KG1 (cell line): ENCODE data around the gene KCNMA1.

Experiments
- DNase-seq: peaks from one replicate; lab custom pipeline; 2025; lab: John Stamatoyannopoulos, UW

KCNMA1 gene

DNA sequence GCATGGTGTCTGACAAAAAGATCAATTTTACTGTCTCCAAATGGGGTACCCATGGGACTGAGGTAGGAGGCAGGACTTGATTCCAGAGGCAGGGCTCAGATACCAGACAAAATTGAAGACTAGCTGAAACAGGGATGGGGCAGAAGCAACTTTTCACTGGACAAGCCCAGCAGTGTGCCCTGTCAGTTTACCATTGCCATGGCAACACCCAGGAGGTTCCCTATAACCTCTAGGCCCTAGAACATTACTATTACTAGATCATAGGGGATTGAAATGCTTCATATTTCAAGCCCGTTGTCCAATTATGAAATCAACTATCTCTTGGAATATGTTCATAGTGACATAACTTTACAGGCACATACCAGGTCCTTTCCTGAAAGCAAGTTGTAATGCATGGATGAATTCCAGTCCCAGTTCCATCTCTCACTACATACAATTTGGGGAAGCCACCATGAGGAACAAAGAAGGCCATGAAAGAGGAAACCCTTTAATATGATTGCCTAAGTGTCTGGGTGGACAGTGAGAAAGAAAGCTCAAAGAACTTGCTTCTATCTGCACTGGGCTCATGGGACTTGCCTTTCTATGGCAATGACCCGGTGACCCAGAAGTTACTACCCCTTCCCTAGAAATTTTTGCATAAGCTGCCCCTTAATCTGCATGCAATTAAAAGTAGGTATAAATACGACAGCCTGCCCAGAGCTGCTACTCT is 557.9 kb downstream of the KCNMA1 start:
- no peak for DNase-seq

DNA sequence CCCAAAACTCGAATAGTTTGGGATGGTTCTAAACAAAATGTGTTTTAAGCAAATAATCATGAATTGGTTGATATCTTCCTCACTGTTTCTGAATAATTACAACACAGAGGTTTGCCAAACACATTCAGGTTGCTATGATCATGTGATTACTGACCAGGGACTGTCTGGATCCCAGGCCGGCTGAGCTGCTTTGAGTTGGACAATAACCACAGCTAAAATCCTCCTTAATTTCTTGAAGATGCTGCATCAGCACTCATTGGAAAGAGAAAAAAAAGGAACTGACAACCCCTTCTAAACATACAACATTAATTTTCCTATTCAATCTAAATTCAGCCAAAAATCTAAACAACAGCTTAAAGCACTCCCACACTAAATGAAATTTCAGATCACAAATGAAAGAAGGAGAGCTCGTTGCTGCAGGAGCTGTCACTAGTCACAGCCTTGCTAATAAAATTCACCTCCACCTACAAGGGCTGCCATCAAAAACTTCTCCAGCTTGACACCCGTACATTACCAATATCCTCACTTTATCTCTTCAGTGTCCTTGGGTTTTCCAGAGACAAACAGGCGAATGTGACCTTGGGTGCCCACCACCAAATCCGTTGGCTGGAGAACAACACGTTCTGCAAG is 560.2 kb downstream of the KCNMA1 start:
- no peak for DNase-seq

DNA sequence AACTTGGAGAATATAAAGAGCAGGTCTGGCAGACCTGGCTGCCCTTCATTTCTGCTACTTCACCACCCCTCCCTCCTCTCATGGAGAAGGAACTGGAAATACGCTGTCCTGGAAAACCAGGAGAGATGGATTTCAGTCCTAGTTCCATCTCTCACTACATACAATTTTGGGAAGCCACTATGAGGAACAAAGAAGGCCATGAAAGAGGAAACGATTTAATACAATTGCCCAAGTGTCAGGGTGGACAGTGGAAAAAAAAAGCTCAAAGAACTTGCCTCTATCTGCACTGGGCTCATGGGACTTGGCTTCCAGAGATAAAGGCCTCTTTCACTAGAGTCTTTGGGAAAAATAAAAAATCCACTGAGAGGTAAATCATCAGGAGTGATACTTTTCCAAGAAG is 561.7 kb downstream of the KCNMA1 start:
- DNase-seq = no peak

DNA sequence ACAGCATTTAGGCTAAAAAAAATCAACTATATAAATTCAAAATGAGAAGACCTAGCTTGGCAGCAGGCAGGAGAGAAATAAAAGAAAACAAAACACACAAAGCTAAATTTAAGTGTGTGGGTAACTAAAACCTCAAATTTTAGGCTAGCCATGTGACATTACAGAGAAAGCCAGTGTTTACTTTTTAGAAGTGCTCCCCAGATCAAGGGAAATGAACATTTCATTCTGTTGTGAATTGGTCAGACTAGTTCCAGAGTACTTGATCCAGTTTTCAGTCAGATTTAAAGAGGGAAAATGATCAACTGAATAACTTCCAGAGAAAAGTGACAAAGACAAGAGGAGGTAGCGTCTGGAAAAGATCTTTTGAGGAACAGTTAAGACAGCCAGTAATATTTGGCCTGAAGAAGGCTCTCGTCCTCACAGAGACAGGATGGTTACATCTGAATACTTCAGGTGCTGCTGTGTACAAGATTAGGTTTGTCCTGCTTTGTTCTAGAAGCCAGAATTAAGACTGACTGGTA is 563.4 kb downstream of the KCNMA1 start:
- no peak for DNase-seq

DNA sequence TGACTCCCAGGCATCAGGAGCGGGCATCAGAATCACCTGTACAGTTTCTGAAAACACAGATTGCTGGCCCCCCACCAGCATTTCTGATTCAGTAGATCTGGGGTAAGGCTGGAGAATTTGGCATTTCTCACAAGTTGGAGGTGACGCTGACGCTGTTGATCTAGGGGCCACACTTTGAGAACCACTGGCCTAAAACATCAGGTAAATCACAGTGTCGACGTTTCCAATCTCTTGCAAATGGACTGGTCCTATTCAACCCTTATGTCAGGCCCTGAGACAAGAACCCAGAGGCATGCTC is 564.0 kb downstream of the KCNMA1 start:
- DNase-seq = no peak

DNA sequence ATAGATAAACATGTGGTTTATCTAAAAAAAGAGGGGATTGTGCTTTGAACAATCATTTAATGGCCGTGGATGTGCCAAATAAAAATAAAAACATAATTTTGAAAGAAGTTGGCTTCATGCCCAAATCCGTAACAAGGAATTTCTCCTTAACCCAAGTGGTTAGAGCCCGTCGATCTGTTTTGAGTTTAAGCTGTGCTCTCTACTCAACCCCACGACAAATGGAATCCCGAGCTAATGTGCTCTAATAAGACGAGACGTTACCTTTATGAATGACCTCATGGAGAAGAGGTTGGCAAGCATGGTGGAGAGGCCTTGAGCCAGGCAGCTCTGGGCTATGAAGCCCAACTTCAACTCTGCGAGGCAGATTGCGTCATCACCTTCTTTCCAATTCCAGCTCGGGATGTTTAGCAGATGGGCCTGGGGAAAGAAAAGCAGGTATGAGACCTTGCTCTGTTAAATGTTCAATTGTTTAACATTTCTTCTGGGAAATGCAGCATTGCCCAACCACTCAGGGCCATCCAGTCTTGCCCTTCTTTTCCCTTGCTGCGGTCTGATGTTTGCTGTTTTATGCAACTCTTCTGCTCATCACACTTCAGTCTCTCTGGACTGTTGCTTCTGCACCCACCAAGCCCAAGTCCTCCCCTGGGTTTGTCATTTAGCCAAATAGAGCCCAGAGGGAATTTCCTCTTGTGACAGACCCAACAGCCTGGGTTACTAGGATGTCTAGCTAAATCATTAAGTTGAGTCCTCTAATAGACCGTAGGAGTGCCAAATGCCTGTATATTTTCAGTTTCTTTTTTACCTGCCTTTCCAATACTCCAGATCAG is 564.6 kb downstream of the KCNMA1 start:
- DNase-seq = no peak

DNA sequence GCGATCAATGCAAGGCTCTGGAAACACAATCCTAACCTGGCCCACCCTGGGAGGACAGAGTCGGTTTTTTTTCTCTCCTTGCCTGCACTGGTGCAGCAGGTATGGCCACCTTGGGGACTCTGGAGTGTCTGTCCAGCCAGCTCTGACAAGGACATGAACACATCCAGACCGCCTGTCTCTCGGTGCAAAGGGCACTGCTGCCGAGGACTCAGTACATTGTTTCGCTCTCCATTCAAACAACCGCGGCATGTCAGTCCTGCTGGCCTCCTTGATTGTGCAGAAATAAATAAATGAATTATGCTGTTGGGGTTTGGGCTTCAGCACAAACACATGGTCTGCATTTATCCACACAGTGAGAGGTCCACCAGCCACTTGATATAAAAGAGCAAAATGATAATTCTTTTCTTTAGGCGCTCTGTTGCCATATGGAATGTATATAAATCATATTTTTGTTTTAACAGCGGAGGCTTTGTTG is 565.2 kb downstream of the KCNMA1 start:
- DNase-seq = no peak

DNA sequence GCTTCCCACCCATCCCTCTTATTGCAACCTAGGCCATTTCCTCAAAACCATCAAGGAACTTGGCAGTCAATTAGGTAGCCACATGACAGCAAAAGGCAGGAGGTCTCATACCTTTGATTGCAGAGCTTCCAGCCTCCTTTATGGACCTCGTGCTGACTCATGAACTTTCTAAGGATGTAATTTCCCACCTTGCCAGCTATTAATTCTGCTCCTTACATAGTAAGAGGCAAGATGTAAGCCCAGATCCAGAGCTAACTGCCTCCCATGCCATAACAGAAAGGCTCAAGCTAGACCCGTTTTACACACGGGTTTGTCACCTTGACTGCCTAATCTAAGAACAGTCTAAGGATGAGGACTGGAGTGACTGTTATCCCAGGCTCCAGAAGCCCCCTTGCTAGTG is 565.7 kb downstream of the KCNMA1 start:
- no peak for DNase-seq

DNA sequence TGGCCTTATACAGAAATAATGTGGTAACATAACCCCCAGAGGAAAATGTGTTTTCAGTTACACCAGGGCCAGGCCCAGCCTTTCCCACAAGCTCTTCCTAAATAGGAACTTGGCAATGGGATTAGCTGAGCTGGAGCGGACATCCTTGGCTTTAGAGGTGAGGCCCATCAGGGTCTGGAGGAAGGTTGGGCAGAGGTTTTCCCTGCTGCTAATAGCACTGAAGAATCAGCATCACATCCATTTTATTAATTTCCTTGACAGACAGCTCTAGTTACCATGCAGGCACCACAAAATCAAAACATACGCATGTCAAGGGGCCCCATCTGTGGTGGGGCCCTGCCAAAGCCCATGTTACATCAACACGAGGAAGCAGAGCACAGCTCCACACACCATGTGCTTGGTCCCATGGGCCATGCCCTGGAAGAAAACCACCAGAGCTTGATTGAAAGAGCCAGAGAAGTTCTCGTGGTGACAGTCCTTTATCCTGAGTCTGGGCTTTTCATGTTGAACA is 566.6 kb downstream of the KCNMA1 start:
- DNase-seq = no peak

DNA sequence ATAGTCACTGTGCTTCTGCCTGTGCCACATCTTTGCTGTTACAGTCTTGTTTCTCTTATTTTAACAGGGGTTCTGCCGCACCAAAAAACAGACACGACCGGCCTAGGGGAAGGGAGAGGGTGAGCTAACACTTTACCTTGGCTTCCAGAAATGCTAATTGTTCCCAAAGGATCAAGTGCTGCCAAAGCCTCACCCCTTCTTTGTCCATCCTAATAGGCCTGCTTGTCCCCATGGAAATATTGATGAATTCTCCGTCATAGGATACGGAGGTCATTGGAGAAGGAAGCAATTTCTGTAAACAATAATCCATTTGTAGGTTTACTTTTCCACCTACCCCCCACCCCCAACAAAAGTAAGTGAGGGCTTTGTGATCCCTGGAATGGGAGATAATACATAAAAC is 567.3 kb downstream of the KCNMA1 start:
- no peak for DNase-seq

DNA sequence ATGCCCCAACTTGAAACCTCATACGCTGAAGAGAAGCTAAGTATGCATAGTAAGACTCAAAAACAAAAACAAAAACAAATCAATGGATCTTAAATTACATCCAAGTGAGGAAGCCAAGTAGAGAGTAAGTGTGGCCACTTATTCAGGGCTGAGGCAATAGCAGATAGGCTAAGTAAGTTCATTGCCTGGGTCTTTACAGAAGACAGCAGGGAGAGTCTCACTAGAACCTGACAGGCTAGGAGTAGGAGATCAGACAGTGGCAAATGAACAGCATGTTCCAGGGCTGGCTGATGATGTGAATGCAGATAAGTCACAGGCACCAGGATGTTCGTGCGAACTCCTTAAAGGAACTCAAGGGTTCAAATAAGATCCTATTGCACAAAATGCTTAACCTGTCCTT is 568.6 kb downstream of the KCNMA1 start:
- DNase-seq = no peak

DNA sequence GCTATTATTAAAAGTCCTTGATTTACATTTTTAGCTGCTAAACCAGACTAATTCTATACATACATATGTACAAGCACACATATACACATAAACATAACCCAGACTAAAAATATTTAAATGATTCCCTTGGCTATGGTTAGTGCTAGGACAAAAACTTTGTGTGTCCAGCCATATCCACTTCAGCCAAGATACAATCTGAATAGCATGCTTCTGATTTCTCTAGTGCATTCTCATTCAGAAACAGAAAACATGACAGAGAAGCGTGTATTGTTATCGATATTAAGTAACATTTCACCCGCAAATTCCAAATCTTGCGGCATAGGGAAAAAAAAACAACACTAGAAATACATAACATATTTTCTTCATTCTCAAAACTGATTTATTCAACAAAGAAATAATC is 569.3 kb downstream of the KCNMA1 start:
- no peak for DNase-seq

DNA sequence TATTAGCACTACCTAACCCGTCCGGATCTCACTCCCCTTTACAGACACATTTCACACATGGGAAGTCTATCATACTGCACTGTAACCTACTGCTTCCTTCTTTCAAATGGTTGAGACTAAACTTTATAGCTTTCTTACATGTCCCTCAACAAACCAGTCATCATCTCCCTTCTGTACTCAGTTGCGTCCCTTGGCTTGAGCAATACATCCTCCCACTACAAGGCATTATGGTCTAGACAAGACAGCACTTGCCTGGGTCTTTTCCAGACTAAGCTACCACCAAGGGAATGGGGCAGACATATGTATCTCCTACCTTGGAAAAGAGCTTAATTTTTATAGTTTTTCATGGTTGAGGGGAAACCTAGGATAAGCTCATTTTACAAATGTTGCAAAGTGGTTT is 575.2 kb downstream of the KCNMA1 start:
- no peak for DNase-seq

DNA sequence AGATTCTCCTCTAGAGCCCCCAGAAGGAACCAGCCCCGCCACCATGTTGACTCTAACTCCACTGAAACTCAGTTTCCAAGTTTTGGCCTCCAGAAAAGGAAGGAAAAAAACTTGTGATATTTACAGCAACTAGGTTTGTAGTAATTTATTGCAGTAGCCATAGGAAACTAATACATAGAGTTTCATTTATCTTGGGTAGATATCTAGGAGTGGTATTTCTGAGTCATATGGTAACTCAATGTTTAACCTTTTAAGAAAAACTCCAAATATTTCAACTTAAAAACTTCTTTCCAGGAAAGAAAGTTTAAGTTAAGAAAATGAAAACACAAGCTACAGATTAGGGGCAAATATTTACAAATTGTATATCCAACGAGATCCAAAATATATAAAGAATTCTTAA is 576.7 kb downstream of the KCNMA1 start:
- no peak for DNase-seq

DNA sequence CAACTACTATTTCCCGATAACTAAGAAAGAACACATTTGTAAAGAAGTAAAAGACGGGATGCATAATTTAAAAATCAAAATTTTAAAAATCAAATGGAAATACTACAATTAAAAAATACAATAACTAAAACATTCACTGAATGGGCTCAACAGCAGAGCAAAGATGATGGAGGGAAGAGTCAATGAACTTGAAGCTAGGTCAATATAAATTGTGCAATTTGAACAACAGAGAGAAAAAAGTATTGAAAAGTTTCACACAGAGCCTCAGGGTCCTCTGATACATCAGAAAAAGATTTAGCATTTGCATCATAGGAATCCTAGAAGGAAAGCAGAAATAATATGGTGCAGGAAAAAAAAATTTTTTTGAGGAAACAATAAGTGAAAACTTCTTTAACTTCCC is 581.0 kb downstream of the KCNMA1 start:
- DNase-seq = no peak

DNA sequence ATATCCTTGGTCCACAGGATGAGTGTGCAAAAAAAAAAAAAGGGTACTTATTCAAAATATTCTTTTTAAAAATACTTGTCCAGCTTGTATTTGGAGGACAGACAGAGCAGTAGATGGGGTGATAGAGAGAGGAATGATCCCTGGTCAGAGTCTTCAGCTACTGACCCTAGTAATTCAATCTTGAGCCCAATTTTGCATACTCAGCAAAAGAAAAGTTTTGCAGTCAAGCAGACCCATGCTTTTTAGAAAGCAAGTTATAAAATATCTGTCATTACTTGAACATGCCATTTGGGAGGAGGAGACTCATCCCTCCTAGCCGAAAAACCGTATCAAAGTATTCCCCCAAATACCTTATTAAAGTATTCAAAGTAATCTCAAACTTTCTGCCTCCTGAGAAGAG is 585.0 kb downstream of the KCNMA1 start:
- no peak for DNase-seq

DNA sequence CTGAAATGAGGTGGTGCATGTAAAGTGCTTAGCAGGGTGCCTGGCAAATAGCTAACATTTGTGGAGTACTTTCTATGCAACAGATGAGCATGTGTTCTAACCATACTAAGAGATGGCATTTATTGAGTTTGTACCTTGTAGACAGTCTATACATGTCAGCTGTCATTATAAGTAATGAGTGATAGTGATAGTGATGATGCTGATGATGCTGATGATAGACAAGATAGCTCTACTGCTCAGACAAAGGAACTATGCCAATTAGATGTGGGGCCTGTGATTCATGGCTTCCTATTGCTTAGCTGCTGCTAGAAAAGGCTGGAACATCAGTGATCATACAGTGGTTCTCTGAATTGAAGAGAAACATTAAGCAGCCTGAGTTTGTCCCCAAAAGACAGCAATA is 585.8 kb downstream of the KCNMA1 start:
- no peak for DNase-seq

DNA sequence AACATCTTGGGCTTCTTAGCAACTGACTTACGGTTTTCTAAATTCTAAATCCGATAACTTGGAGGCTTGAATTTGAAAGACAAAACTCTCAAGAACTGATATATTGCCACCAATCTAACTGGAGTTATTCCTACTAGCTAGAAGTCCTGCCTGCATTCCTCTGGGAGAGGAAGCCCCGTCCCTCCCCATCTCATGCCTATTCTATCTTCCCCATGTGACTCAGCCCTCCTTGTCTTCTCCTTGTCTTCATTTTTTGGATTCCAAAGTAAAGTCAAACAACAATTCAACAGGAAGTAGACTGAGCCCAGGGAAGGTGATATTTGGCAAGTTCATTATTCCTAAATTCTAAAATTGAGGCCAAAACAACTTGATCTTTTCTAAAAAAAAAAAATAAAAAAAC is 587.7 kb downstream of the KCNMA1 start:
- DNase-seq = no peak

DNA sequence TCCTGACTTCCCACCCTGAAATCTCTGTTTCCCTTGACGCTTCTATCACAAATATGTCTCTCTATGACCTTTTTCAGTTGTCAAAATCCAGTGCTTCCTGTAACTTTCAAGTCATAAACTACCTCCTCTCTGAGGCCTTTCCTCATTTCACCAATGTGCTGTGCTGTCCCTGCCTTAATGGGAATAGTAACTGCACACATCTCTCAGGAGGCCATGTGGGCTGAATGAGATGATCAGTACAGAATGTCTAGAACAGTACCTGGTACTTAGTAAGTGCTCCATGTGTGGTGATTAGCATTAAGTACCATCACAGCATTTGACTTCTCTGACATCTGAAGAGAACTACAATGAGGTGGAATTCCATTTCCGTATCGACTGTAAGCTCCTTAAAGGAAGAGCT is 588.5 kb downstream of the KCNMA1 start:
- no peak for DNase-seq

DNA sequence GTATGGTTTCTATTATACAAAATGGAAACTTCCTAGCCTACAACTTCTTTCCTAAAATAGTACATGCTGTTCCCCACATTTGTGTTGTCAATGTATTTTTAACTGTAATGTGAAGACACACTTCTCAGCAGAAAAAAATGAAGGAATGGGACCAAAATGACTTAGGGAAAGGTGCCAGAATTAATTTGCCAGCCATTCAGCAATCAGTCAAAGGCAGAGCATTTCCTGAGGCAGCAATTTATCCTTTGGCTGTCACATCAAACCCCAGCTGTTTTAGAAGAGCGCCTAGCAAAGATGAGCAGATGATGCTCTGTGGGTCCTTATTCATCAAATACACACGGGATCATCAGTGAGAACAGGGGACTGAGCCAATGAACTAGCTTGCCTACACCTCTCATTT is 592.5 kb downstream of the KCNMA1 start:
- DNase-seq = no peak

DNA sequence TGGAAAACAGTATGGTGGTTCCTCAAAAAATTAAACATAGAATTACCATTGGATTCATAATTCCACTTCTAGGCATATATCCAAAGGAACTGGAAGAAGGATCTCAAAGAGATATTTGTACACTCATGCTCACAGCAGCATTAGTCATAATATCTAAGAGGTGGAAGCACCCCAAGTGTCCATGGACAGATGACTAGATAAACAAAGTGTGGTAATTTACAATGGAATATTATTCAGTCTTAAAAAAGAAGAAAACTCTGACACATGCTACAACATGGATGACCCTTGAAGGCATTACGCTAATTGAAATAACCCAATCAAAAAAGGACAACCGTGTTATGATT is 594.2 kb downstream of the KCNMA1 start:
- DNase-seq = no peak

DNA sequence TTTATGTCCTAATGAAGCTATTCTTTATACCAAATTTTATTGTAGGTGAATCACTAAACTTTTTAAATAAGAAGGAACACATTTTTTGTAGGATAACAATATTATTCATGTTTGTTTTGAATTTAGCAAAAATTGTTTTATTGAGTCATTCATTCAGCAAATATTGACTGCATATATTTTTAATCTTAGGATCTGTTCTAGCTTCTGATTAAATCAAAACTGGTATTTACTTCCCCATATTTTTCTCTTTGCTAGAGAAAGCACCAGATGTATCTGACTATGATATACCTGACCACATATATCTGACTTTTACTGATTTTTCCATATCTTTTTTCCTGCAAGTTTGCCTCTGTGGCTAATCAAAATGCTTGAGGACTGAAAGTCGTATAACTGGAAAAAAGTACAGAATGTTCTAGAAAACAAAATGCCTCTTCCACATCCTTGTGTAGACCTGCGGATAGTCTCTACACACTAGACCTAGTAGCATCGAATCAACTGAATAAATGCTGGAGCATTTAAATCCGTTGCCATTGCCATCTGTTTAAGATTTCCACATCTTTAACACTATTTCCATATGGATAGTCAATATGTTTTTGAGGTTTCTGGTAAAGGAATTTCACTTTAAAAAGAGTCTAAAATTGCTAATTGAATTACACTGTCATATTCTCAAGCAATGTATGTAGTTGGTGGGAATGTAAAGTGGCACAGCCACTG is 594.7 kb downstream of the KCNMA1 start:
- DNase-seq = no peak
